ENCODE measurements around the gene SREBF1.

SREBF1 gene

GRCh38 chr17:17839791-17840707, 3.3 kb upstream of the SREBF1 start:
- DNase-seq: peak; percentile 86

GRCh38 chr17:17837966-17838962, 1.5 kb upstream of the SREBF1 start:
- DNase-seq: no peak

GRCh38 chr17:17837380-17837821, 615 bp upstream of the SREBF1 start:
- DNase-seq: no peak

GRCh38 chr17:17836250-17836817, 452 bp downstream of the SREBF1 start:
- peak; percentile 99 for DNase-seq

GRCh38 chr17:17835415-17836249, 1.2 kb downstream of the SREBF1 start:
- peak; percentile 53 for DNase-seq

GRCh38 chr17:17834974-17835373, 1.8 kb downstream of the SREBF1 start:
- DNase-seq: no peak

GRCh38 chr17:17833658-17834357, 3.0 kb downstream of the SREBF1 start:
- DNase-seq: no peak

GRCh38 chr17:17832032-17832363, 4.8 kb downstream of the SREBF1 start:
- DNase-seq: no peak

GRCh38 chr17:17831208-17832031, 5.4 kb downstream of the SREBF1 start:
- no peak for DNase-seq

- no peak for DNase-seq
These were observed 6.0 kb downstream of the SREBF1 start for GRCh38 chr17:17830740-17831207.

- no peak for DNase-seq
These were observed 6.6 kb downstream of the SREBF1 start for GRCh38 chr17:17830269-17830567.

GRCh38 chr17:17827826-17828621, 8.8 kb downstream of the SREBF1 start:
- no peak for DNase-seq

GRCh38 chr17:17826942-17827785, 9.6 kb downstream of the SREBF1 start:
- DNase-seq: no peak

- DNase-seq: no peak
These were observed 10.5 kb downstream of the SREBF1 start for GRCh38 chr17:17826342-17826713.

GRCh38 chr17:17824783-17825614, 11.8 kb downstream of the SREBF1 start:
- DNase-seq: no peak

GRCh38 chr17:17824119-17824782, 12.5 kb downstream of the SREBF1 start:
- DNase-seq: peak; percentile 61

GRCh38 chr17:17823433-17824118, 13.2 kb downstream of the SREBF1 start:
- DNase-seq: peak; percentile 83

All from activated CD4-positive, alpha-beta T cell treated with anti-CD3 and anti-CD28 coated beads for 48 hours (primary cell).